ENCODE data around the gene DGKI. TPM values are rescaled to one million over a fixed set of nuclear protein-coding genes. Genes with fewer than 3 reads are reported as not detected.

DGKI gene
- total RNA-seq, 4 donors from 2014 or later, result 0.44 to 1.1 (median 1.0) TPM; not detected in 1

- Histone ChIP-seq H3K27ac (no peak overlapping the region), H3K4me1 (no peaks in the 10 kb centered on the region), H3K36me3 (no peaks in the 10 kb centered on the region), H3K27me3 (no peaks in the 10 kb centered on the region), H3K4me3 (no peak overlapping the region), H3K9me3 (no peaks in the 10 kb centered on the region)
- intact Hi-C loops (cut with DNase I), result no loop called here
- DNase-seq, result no peak
- 78 to 80% methylated on average over 5 of the region's 5 CpGs for WGBS, 2 donors
- TF ChIP-seq POLR2A (IDR thresholded peaks at IDR 0.05), result no peak
- TF ChIP-seq CTCF (IDR thresholded peaks at IDR 0.05), result no peak
Observed at GRCh38 chr7:137521451-137521850, 325.3 kb downstream of the DGKI start.

GRCh38 chr7:137519947-137520346 is 326.8 kb downstream of the DGKI start:
- Histone ChIP-seq H3K27ac (no peak overlapping the region), H3K36me3 (no peaks in the 10 kb centered on the region), H3K27me3 (no peaks in the 10 kb centered on the region), H3K4me1 (no peaks in the 10 kb centered on the region), H3K4me3 (no peak overlapping the region), H3K9me3 (no peaks in the 10 kb centered on the region)
- no peak for TF ChIP-seq CTCF (IDR thresholded peaks at IDR 0.05)
- no peak for TF ChIP-seq POLR2A (IDR thresholded peaks at IDR 0.05)
- DNase-seq, result no peak
- 86 to 87% methylated on average over 1 of the region's 1 CpG for WGBS, 2 donors
- intact Hi-C loops (cut with DNase I), result no loop called here

GRCh38 chr7:137519181-137519691 is 327.5 kb downstream of the DGKI start:
- DNase-seq, result no peak
- Histone ChIP-seq H3K4me3 (no peak overlapping the region), H3K4me1 (no peaks in the 10 kb centered on the region), H3K27ac (no peak overlapping the region), H3K36me3 (no peaks in the 10 kb centered on the region), H3K9me3 (no peaks in the 10 kb centered on the region), H3K27me3 (no peaks in the 10 kb centered on the region)
- intact Hi-C loops (cut with DNase I), result no loop called here
- TF ChIP-seq POLR2A (IDR thresholded peaks at IDR 0.05), result no peak
- no peak for TF ChIP-seq CTCF (IDR thresholded peaks at IDR 0.05)
- 21 to 40% methylated on average over 4 of the region's 4 CpGs for WGBS, 2 donors

- Histone ChIP-seq H3K4me1 (no peaks in the 10 kb centered on the region), H3K36me3 (no peaks in the 10 kb centered on the region), H3K27ac (no peak overlapping the region), H3K9me3 (no peaks in the 10 kb centered on the region), H3K27me3 (no peaks in the 10 kb centered on the region), H3K4me3 (no peak overlapping the region)
- TF ChIP-seq POLR2A (IDR thresholded peaks at IDR 0.05), result no peak
- TF ChIP-seq CTCF (IDR thresholded peaks at IDR 0.05), result no peak
- intact Hi-C loops (cut with DNase I), result no loop called here
- DNase-seq, result no peak
- 42 to 63% methylated on average over 2 of the region's 2 CpGs for WGBS, 2 donors
Observed at GRCh38 chr7:137513091-137513490, 333.7 kb downstream of the DGKI start.

- H3K9me3 ChIP-seq, result no peaks in the 10 kb centered on the region
- intact Hi-C loops (cut with DNase I), result no loop called here
- no peaks in the 10 kb centered on the region for H3K36me3 ChIP-seq
- DNase-seq, result no peak
- no peak overlapping the region for H3K4me3 ChIP-seq
- H3K27me3 ChIP-seq, result no peaks in the 10 kb centered on the region
- H3K27ac ChIP-seq, result no peak overlapping the region
- WGBS, 2 donors, result 62 to 64% methylated on average over 2 of the region's 2 CpGs
- TF ChIP-seq POLR2A (IDR thresholded peaks at IDR 0.05), result no peak
- no peak for TF ChIP-seq CTCF (IDR thresholded peaks at IDR 0.05)
- H3K4me1 ChIP-seq, result no peaks in the 10 kb centered on the region
Observed at GRCh38 chr7:137507096-137507495, 339.7 kb downstream of the DGKI start.
